ENCODE results near the gene CACNA1C. TPM values are rescaled to one million over a fixed set of nuclear protein-coding genes. Genes with fewer than 3 reads are reported as not detected.

Gene CACNA1C
- total RNA-seq, 2 donors from 2014 or later, result 0.86 to 6.3 TPM

DNA sequence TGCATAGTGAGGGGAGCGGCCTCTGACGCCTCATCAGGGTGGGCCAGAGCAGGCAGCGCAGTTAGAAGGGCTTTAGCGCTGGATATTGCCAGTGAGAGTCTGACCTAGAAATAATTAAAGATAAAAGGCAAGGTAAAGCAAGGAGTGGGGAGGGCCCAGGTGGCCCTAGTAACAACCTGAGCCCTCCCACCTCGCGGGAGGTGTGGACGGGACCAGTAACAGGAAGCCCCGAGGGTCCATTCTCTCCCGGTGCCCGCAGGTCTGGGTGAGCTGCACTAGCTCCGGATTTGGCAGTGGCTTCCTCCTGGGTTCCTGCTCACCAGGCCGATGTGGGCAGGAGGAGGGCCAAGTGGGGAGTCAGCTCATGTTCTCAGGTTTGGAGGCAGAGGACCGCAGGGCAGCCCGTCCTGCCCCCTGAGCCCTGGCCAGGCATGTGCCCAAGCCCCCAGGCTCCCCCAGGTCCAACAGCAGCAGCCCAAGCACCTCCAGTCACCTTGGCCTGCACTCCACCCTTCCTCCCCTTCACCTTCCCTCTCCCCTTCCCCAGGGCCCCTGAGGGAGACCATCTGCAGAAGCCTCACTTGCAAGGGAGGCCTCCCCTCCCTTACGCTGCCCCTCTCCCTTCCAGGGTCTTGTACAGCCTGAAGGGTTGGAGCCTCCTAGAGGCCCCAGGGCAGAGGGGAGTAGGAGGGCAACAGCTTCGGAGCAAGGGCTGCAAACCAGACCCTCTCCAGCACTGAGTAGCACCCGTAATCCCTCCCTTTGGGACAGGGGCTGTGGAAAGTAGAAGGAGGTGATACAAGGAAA is 597.7 kb downstream of the CACNA1C start:
- H3K4me3 ChIP-seq (ENCODE audit: low read length), result no peak overlapping the region
- Mint-ChIP-seq H3K9me3 (no peaks in the 10 kb centered on the region), H3K4me1 (peaks cover 9% of the 10 kb centered on the region), H3K27ac (no peak overlapping the region), H3K4me3 (no peak overlapping the region), H3K36me3 (ENCODE audit: low read depth) (no peaks in the 10 kb centered on the region), H3K27me3 (ENCODE audit: insufficient read depth) (peaks cover 5% of the 10 kb centered on the region)
- no peaks in the 10 kb centered on the region for H3K36me3 ChIP-seq (ENCODE audit: control insufficient read depth, insufficient read depth, low read length)
- no peaks in the 10 kb centered on the region for H3K9me3 ChIP-seq (ENCODE audit: control insufficient read depth, low read length)
- no peak overlapping the region for H3K27ac ChIP-seq (ENCODE audit: low read depth, low read length)
- DNase-seq, result peak; percentile 48
- no peaks in the 10 kb centered on the region for H3K27me3 ChIP-seq (ENCODE audit: control insufficient read depth, insufficient read depth, low read length, poor library complexity, severe bottlenecking)
- H3K9ac ChIP-seq (ENCODE audit: extremely low read depth, low read length, poor library complexity, severe bottlenecking), result no peak overlapping the region
- no peaks in the 10 kb centered on the region for H3K4me1 ChIP-seq (ENCODE audit: control insufficient read depth, insufficient read depth, low read length)
- 79 to 83% methylated on average over 13 to 17 of the region's 17 CpGs for WGBS, 2 experiments (ENCODE audit: insufficient coverage in 1 of 2, insufficient read length in 1 of 2)
- TF ChIP-seq, protein P1, sequence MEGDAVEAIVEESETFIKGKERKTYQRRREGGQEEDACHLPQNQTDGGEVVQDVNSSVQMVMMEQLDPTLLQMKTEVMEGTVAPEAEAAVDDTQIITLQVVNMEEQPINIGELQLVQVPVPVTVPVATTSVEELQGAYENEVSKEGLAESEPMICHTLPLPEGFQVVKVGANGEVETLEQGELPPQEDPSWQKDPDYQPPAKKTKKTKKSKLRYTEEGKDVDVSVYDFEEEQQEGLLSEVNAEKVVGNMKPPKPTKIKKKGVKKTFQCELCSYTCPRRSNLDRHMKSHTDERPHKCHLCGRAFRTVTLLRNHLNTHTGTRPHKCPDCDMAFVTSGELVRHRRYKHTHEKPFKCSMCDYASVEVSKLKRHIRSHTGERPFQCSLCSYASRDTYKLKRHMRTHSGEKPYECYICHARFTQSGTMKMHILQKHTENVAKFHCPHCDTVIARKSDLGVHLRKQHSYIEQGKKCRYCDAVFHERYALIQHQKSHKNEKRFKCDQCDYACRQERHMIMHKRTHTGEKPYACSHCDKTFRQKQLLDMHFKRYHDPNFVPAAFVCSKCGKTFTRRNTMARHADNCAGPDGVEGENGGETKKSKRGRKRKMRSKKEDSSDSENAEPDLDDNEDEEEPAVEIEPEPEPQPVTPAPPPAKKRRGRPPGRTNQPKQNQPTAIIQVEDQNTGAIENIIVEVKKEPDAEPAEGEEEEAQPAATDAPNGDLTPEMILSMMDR (conservative IDR thresholded peaks at IDR 0.05), result no peak

- Histone ChIP-seq H3K27me3 (ENCODE audit: control insufficient read depth, insufficient read depth, low read length, poor library complexity, severe bottlenecking) (no peaks in the 10 kb centered on the region), H3K4me1 (ENCODE audit: control insufficient read depth, insufficient read depth, low read length) (no peaks in the 10 kb centered on the region), H3K27ac (ENCODE audit: low read depth, low read length) (no peak overlapping the region), H3K9ac (ENCODE audit: extremely low read depth, low read length, poor library complexity, severe bottlenecking) (no peak overlapping the region), H3K36me3 (ENCODE audit: control insufficient read depth, insufficient read depth, low read length) (no peaks in the 10 kb centered on the region), H3K9me3 (ENCODE audit: control insufficient read depth, low read length) (no peaks in the 10 kb centered on the region), H3K4me3 (ENCODE audit: low read length) (no peak overlapping the region)
- no peaks in the 10 kb centered on the region for H3K36me3 Mint-ChIP-seq (ENCODE audit: low read depth)
- peak; percentile 53 for DNase-seq
- no peak overlapping the region for H3K4me3 Mint-ChIP-seq
- peaks cover 5% of the 10 kb centered on the region for H3K27me3 Mint-ChIP-seq (ENCODE audit: insufficient read depth)
- 89 to 91% methylated on average over 16 to 32 of the region's 32 CpGs for whole genome bisulfite sequencing, 2 experiments (ENCODE audit: insufficient coverage in 1 of 2, insufficient read length in 1 of 2)
- TF ChIP-seq, protein P1 (conservative IDR thresholded peaks at IDR 0.05), result no peak
- no peak overlapping the region for H3K27ac Mint-ChIP-seq
- H3K4me1 Mint-ChIP-seq, result peaks cover 9% of the 10 kb centered on the region
- H3K9me3 Mint-ChIP-seq, result no peaks in the 10 kb centered on the region
Observed at GRCh38 chr12:2651068-2651965, 598.5 kb downstream of the CACNA1C start.

GRCh38 chr12:2652011-2652400 is 599.2 kb downstream of the CACNA1C start:
- Mint-ChIP-seq H3K4me1 (peaks cover 9% of the 10 kb centered on the region), H3K27me3 (ENCODE audit: insufficient read depth) (peaks cover 5% of the 10 kb centered on the region), H3K36me3 (ENCODE audit: low read depth) (no peaks in the 10 kb centered on the region), H3K27ac (no peak overlapping the region), H3K9me3 (no peaks in the 10 kb centered on the region), H3K4me3 (no peak overlapping the region)
- H3K27ac ChIP-seq (ENCODE audit: low read depth, low read length), result no peak overlapping the region
- H3K9me3 ChIP-seq (ENCODE audit: control insufficient read depth, low read length), result no peaks in the 10 kb centered on the region
- no peaks in the 10 kb centered on the region for H3K36me3 ChIP-seq (ENCODE audit: control insufficient read depth, insufficient read depth, low read length)
- TF ChIP-seq, protein P1 (conservative IDR thresholded peaks at IDR 0.05), result no peak
- DNase-seq, result no peak
- 95 to 96% methylated on average over 11 to 14 of the region's 14 CpGs for WGBS, 2 experiments (ENCODE audit: insufficient coverage in 1 of 2, insufficient read length in 1 of 2)
- no peak overlapping the region for H3K4me3 ChIP-seq (ENCODE audit: low read length)
- H3K27me3 ChIP-seq (ENCODE audit: control insufficient read depth, insufficient read depth, low read length, poor library complexity, severe bottlenecking), result no peaks in the 10 kb centered on the region
- no peaks in the 10 kb centered on the region for H3K4me1 ChIP-seq (ENCODE audit: control insufficient read depth, insufficient read depth, low read length)
- no peak overlapping the region for H3K9ac ChIP-seq (ENCODE audit: extremely low read depth, low read length, poor library complexity, severe bottlenecking)

Data from endodermal cell (in vitro differentiated cells).